ENCODE results near the gene EPHA6.

DNA sequence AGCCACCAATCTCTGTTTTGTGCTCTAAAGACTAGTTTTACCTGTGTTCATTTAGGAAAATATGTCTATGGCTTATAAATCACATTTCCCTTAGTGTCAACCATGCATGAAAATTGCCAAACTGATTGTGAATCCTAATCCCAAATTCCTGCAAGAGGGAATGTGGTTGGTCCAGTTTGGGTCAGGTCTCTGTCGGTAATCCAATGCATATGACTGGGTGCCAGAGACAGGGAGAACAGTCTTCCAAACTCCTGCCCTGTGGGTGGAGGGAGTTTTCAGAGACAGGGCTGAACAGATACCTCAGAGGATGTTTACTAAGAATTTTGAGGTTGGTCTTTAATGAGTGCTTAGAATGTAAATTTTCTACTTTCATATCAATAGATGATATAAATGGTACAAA is 649.6 kb downstream of the EPHA6 start:
- TF ChIP-seq POLR2A (IDR thresholded peaks at IDR 0.05; ENCODE audit: low read depth, low read length): no peak
- no peak for TF ChIP-seq POLR2AphosphoS5 (IDR thresholded peaks at IDR 0.05; ENCODE audit: low read depth, low read length)
- TF ChIP-seq POU2F2 (IDR thresholded peaks at IDR 0.05; ENCODE audit: low read depth, low read length): no peak
- no peak for TF ChIP-seq TAF1 (IDR thresholded peaks at IDR 0.05; ENCODE audit: low read depth, low read length)
- TF ChIP-seq SPI1 (IDR thresholded peaks at IDR 0.05; ENCODE audit: low read depth, low read length): no peak
- no peak for TF ChIP-seq PAX5 (IDR thresholded peaks at IDR 0.05; ENCODE audit: insufficient read depth, low read length, severe bottlenecking)
